OCI-LY7 (cell line): ENCODE results near the gene LRRC51.

Experiments
- CTCF ChIP-seq: fragments of 200-600 bp; sonication (generic); conservative IDR thresholded peaks from 2 replicates; pipeline ENCODE4 v1.5.1; 2014; ENCODE audit warnings: mild to moderate bottlenecking, antibody characterized with exemption, low read length, moderate library complexity, mixed read lengths
- EZH2phosphoT487 ChIP-seq: fragments of 200-600 bp; sonication (generic); IDR thresholded peaks from 2 replicates; pipeline ENCODE4 v1.6.1; 2018; ENCODE audit warnings: low read depth, borderline replicate concordance, mild to moderate bottlenecking, mixed run types, antibody characterized with exemption, low read length, moderate library complexity, mixed read lengths

GRCh38 chr11:72129381-72129780, 48.7 kb downstream of the LRRC51 start:
- TF ChIP-seq CTCF (no peak), EZH2phosphoT487 (no peak)
